ENCODE data around the gene ID2. TPM values are rescaled to one million over a fixed set of nuclear protein-coding genes. Genes with fewer than 3 reads are reported as not detected.

ID2 gene, protein sequence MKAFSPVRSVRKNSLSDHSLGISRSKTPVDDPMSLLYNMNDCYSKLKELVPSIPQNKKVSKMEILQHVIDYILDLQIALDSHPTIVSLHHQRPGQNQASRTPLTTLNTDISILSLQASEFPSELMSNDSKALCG
- 133 TPM for total RNA-seq (ENCODE audit: insufficient read depth, low replicate concordance)

DNA sequence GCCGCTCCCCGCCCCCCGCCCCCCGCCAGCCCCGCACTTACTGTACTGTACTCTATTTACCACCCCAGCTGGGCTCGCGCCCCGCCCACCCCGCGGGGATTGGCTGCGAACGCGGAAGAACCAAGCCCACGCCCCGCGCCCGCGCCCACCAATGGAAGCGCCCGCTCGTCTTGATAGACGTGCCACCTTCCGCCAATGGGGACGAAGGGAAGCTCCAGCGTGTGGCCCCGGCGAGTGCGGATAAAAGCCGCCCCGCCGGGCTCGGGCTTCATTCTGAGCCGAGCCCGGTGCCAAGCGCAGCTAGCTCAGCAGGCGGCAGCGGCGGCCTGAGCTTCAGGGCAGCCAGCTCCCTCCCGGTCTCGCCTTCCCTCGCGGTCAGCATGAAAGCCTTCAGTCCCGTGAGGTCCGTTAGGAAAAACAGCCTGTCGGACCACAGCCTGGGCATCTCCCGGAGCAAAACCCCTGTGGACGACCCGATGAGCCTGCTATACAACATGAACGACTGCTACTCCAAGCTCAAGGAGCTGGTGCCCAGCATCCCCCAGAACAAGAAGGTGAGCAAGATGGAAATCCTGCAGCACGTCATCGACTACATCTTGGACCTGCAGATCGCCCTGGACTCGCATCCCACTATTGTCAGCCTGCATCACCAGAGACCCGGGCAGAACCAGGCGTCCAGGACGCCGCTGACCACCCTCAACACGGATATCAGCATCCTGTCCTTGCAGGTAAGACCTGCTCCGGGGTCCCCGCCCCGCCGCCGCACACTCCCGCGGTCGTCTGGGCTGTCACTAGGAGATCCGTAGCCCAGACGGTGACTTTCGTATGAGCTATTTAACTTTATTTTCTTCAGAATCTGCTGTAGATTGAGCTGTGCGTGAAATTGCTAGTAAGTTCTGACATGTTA, at the start of gene ID2:
Gene ID2 (plus strand): TSS at position 271 of the 907 bp plus-strand sequence. CDS start 110 bp downstream, at position 381.
- peak; percentile 100 for DNase-seq (ENCODE audit: low spot score)

- DNase-seq (ENCODE audit: low spot score): no peak
Measured at GRCh38 chr2:8632755-8633154, 49.1 kb upstream of the ID2 start.

DNA sequence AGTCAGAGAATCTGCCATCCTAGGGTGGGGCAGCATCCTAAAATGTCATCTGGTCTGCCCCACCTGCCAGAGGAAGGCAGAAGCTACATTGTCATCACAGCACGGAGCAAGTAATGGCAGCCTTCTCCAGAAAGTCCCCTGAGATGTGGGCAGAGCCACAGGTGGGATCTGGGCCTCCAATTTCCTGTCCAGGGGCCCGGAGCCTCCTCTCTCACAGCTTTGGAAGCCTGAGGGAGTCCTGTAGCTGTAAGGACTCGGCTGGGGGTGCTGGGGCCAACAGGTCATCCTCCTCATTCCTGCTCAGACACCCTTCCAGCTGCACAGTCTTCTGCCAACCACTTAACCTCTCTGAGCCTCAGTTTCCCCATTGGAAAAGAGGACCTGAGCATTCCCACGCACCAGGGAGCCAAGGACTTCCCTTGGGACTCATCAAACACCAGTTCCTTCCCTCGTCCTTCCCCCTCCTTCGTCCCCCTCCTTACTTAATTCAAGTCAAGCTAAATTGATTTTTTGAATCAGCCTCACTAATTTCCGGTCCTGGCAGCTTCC, 48.6 kb upstream of the ID2 start:
- no peak for DNase-seq (ENCODE audit: low spot score)

DNA sequence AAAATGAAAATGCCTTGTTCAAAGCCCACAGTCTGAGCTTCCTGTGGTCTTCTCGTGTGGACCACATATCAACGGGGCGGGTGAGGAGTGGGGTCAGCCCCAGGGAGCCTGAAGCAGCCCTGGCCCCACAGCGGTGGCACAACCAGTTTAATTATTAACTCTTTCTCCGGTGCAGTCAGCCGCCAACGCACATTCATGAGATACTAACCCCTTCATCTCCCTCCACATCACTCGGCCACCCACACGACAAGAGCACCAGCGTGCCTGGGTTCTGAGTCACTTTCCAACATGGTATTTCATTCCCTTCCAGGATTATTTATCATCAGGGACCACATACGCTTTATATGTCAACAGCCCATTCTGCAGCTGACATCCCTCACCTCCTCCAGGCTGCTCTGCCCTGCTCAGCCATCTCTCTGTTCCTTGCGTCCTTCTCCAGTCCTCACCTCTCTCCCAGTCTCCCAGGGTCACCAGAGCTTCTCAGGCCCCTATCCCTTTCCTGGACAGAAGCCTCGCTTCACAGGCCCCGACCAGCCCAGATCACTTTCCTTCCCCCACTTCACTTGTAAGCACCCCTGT, 48.0 kb upstream of the ID2 start:
- peak; percentile 36 for DNase-seq (ENCODE audit: low spot score)

DNA sequence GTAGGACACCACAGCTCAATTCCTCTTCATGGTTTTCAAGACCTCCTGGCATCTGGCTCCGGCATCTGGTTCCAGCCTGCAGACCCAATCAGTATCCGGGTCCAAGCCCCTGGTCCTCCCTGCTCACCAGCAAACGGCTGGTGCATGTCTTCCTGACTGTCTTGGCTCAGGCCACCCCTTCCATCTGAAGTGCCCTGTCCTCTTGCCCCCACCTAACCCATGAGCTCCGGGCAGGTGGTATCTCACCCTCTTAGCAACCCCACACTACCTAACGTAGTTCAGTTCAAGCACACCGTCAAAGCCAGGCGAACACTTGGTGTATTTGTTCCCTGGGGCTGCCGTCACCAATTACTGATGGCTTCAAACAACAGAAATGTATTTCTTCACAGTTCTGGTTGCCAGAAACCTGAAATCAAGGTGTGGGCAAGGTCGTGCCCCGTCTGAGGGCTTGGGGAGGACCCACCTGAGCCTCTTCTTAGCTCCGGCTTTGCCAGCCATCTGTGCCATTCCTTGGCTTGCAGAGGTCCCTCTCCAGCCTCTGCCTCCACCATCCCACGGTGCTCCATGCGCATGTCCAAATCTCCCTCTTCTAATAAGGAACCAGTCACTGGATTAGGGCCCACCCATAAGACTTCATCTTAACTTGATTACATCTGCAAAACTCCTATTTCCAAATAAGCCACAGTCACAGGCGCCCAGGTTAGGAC, 47.2 kb upstream of the ID2 start:
- no peak for DNase-seq (ENCODE audit: low spot score)

- DNase-seq (ENCODE audit: low spot score): peak; percentile 45
Measured at GRCh38 chr2:8636041-8636491, 45.8 kb upstream of the ID2 start.

DNA sequence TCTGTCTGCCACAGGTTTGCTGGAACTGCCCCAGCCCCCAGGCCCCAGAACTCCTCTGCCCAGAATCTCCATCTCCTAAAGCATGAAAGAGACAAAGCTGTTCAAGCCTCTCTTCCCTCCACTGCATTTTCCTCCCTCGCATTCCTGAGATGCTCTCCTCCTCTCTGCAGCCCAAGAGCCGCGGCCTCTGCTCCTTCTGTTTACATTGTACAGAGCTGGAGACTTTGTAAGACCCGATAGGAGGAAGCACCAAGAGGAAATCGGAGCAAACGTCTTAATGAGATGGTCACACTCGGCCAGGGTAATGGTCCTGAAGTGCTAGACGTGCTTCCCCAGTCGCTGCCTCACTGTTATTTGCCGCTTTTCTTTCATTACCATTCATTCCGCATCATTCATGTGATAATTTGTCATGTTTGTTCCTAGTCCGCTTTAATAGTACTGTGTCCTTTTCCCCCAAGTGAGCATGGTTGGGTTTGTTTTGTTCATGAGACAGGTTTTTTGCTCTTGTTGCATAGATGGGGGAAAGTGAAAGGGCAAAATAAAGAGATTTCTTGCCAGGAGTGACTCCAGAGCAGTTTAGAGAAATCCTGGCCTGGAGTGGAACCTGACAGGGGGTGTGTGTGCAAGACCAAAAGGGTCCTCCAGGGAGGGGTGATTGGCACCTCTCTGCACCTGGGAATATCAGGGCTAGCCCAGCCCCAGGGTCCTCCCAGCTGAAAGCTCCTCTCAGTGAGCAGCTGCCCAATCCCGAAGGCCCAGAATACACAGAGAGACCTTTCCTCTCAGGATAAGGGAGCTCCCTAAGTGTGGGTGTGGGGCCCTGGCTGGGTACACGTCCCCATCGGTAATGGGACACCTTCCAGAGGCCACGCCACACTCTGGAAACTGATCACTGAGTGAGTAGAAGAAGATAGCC, 44.9 kb upstream of the ID2 start:
- DNase-seq (ENCODE audit: low spot score): peak; percentile 86

DNA sequence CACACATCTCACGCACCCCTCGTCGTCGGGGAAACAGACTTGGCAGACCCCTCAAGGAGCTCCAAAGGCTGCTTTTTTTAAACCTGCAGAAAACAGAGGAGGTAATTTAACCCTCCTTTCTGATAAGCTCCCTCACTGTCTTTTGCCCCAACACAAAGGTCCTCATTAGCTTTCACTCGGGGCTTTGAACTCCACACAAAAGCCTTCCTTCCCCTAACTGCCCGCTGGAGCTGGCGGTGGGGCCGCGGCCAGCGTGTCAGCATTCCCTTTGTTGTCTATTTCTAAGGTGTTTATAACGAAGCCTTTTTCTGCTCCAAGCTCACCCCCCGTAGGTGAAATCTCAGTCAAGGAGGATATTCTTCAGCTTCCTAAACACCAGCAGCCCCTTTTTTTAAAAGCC, 43.5 kb upstream of the ID2 start:
- no peak for DNase-seq (ENCODE audit: low spot score)

DNA sequence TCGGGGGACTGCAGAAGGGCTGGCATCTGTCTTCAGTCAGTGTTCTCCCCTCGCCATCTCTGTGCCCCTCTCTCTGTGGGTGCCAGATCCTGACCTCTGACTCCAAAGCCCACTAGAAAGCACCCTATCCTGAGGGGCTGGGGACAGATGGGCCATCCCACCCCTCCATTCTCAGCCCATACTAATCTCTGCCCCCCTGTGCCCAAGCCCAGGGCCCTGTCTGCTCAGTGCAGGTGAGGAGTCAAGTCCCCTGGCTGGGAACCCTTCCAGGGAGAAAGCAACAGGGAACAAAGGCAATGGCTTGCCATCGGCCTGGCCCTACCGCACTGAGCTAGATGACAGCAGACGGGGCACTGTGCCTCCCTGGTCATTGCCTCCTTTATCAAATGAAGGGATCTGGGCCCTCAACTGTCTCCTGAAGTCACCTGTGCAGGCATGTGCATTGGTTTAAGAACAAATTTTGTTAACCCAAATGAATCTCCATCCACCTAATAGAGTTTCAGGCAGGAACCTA, 42.7 kb upstream of the ID2 start:
- DNase-seq (ENCODE audit: low spot score): no peak

- DNase-seq (ENCODE audit: low spot score): no peak
Measured at GRCh38 chr2:8640498-8640897, 41.4 kb upstream of the ID2 start.

DNA sequence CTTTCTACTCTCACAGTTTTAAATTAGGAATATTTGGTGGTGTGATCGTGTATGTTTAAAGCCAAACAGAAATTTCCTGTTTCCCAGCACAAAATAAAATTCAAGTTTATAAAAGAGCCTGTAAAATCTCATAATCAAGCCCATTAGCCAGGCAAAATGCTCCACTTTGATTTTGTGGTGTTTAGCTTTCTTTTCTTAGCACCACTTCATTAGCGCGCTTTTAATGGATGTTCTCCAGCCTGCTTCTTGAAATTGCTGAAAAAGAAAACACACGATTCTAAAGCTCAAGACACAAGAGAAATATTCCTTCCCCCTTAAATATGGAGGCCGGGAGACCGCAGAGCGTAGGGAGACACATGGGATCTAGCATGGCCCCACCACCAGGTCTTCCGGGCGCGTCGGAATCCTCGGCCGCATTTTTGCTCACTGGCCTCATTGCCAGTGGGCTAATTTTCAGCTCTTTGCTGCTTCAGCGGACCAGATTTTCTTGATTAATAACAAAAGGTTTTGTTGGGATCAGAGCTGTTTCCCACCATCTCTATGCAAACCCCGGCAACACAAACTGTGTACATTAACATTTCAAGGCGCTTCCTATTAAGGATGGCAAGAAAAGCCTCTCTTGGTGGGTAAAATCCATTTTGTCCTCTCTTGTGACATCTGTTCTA, 40.4 kb upstream of the ID2 start:
- DNase-seq (ENCODE audit: low spot score): no peak

GRCh38 chr2:8642366-8643068, 39.3 kb upstream of the ID2 start:
- no peak for DNase-seq (ENCODE audit: low spot score)

DNA sequence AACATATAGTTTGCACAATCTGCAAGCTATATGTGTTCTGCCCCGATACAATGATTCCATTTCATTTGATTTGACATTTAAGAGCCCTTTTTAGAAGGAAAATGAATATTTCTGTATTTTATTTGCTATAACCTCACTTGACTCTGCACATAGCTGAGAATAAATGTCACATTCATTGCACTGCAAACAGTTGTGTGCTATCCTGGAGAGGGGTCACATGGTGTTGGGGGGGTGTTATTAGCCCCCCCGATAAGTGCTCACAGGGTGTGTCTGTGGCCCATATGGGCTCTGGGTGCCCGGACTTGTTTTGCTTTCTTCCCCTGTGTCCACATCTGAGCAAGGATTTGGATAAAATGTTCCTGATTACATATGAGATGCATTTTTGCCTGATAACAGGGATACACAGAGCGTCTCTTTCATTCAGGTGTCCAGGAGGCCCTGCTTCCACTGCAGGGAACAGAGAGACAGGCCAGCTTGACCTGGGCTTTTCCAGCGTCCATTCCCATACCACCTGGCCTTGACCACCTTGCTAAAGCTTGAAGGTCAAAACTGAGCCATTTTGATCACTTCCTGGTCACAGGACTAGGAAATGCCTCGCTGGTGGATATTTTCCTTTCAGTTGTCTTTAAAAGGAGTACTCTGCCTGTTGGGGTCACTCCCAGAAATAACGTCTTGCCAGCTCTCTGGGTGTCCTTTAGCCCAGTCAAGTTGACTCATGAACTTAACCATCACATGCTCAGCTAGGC, 38.4 kb upstream of the ID2 start:
- DNase-seq (ENCODE audit: low spot score): no peak

DNA sequence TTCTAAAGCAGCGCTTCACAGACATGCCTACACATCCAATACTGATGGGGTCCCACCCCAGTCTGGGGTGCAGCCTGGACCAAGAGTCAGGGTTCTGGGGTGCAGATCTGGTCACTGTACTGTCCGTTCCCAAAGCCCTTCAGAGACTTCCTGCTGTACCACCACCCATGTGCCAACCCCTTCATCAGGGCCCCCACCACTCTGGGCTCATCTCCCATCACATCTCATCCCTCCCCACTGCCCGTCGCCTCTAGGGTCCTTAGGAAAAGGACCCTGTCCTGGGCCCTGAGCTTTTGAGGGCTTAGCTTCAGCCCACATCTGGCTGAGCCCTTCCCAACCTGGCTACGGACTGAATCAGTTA, 37.9 kb upstream of the ID2 start:
- no peak for DNase-seq (ENCODE audit: low spot score)

DNA sequence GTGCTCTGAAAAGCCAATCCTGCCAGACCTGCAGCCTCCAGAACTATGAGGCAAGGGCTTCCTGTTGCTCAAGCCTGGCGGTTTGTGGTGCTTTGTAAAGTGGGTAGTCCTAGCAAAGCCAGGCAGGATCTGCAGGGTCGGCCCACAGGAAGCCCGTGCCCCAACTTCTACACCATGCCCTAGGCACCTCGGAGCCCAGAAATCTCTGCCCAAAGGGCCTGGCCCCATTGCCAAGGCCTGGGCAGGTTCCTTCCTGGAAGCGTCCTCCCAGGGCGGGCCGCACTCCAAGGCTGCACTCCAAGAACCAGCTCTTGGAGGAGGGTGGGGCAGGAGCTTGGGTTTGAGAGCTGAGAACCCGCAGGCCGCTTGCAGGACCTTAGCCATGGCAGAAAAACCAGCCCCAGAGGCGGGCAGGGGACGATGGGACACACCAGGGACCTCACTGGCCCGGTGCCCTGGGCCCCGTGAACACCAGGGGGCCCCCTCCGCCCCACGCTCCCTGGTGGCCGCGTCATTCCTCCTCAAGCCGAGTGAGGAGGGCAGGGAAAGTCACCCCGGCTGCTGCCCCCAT, 37.2 kb upstream of the ID2 start:
- no peak for DNase-seq (ENCODE audit: low spot score)

GRCh38 chr2:8645176-8645831, 36.6 kb upstream of the ID2 start:
- DNase-seq (ENCODE audit: low spot score): no peak

GRCh38 chr2:8646731-8647461, 35.0 kb upstream of the ID2 start:
- no peak for DNase-seq (ENCODE audit: low spot score)
